ENCODE data around the gene PPP1R2C.

The PPP1R2C gene

DNA sequence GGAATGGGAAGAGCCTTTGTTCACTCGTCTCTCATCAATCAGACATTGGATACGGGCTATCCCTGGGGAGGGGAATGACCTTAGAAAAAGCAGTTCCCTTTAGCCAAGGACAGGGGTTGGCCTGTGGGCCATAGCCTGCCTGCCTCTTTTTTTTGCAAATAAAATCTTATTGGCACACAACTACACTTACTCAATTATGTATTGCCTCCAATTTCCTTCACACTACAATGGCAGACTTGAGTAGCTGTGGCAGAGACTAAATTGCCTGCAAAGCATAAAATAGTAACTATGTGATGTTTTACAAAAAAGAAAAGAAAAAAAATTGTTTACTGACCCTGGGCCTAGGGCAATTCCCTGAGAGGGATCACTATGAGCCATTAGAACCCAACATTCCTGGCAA, 23.4 kb downstream of the PPP1R2C start:
- DNase-seq (ENCODE audit: low read depth): no peak
- H3K4me3 ChIP-seq (ENCODE audit: low read depth, low read length): no peak overlapping the region
- in situ Hi-C loops (cut with HindIII; ENCODE audit: low sequenced_read_pairs): no loop called here
- TF ChIP-seq, protein P1, sequence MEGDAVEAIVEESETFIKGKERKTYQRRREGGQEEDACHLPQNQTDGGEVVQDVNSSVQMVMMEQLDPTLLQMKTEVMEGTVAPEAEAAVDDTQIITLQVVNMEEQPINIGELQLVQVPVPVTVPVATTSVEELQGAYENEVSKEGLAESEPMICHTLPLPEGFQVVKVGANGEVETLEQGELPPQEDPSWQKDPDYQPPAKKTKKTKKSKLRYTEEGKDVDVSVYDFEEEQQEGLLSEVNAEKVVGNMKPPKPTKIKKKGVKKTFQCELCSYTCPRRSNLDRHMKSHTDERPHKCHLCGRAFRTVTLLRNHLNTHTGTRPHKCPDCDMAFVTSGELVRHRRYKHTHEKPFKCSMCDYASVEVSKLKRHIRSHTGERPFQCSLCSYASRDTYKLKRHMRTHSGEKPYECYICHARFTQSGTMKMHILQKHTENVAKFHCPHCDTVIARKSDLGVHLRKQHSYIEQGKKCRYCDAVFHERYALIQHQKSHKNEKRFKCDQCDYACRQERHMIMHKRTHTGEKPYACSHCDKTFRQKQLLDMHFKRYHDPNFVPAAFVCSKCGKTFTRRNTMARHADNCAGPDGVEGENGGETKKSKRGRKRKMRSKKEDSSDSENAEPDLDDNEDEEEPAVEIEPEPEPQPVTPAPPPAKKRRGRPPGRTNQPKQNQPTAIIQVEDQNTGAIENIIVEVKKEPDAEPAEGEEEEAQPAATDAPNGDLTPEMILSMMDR (IDR thresholded peaks at IDR 0.05; ENCODE audit: low read depth, low read length, missing control alignments): no peak

DNA sequence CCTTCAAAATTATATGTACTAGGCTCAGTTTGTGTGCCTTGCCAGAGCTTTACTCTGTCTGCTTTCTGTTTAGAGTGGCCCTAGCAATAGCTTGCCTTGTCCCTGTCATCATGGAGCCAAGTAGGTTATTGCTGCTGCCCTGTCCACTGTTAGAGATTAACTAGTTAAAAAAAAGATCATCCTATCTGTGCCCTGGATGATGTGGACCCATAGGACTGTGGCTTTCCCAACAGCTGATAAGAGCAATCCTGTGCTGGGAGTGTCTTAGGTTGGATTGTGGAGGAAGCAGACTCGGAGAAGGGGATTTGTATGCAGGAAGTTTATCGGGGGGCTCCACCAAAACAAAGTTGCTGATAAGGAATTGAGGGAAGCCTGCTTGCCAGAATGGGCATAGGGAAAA, 23.8 kb downstream of the PPP1R2C start:
- DNase-seq (ENCODE audit: low read depth): no peak
- TF ChIP-seq, protein P1 (IDR thresholded peaks at IDR 0.05; ENCODE audit: low read depth, low read length, missing control alignments): no peak
- in situ Hi-C loops (cut with HindIII; ENCODE audit: low sequenced_read_pairs): no loop called here
- H3K4me3 ChIP-seq (ENCODE audit: low read depth, low read length): no peak overlapping the region

DNA sequence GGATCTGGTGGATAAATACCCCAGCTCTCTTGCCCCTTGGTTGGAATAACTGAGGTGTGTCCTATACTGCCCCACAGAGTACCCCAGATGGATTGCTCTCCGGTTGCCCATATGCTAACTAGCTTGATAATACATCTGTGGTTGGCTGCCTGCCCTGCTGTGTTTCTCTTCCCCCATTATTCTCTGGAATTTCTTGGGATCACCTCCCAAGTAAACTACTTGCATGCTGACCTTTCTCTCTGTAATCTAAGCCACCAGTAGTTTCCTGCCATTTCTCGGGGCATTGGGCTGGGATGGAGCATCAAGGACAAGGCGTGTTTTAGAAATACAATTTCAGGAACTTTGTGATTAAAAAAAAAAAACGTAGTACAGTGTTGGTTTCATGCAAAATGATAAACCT, 25.2 kb downstream of the PPP1R2C start:
- TF ChIP-seq, protein P1 (IDR thresholded peaks at IDR 0.05; ENCODE audit: low read depth, low read length, missing control alignments): no peak
- DNase-seq (ENCODE audit: low read depth): no peak
- in situ Hi-C loops (cut with HindIII; ENCODE audit: low sequenced_read_pairs): no loop called here
- no peak overlapping the region for H3K4me3 ChIP-seq (ENCODE audit: low read depth, low read length)

DNA sequence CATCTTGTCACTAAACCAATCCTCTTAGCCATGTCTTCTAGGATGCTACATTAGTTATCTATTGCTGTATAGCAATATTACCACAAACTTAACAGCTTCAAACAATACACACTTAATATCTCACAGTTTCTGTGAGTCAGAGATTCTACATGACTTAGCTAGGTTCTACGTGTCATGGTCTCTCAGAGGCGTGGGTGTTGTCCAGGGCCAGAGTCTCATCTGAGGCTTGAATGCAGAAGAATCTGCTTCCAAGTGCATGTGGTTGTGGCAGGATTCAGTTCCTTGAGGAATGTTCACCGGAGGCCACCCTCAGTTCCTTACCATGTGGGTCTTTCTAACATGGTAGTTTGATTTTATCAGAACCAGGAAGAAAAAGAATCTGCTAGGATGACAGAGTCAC, 26.4 kb downstream of the PPP1R2C start:
- TF ChIP-seq, protein P1 (IDR thresholded peaks at IDR 0.05; ENCODE audit: low read depth, low read length, missing control alignments): no peak
- in situ Hi-C loops (cut with HindIII; ENCODE audit: low sequenced_read_pairs): no loop called here
- DNase-seq (ENCODE audit: low read depth): no peak
- no peak overlapping the region for H3K4me3 ChIP-seq (ENCODE audit: low read depth, low read length)

GRCh38 chrX:42748067-42748850, 29.7 kb downstream of the PPP1R2C start:
- no peak for DNase-seq (ENCODE audit: low read depth)
- in situ Hi-C loops (cut with HindIII; ENCODE audit: low sequenced_read_pairs): no loop called here
- TF ChIP-seq, protein P1 (IDR thresholded peaks at IDR 0.05; ENCODE audit: low read depth, low read length, missing control alignments): no peak
- no peak overlapping the region for H3K4me3 ChIP-seq (ENCODE audit: low read depth, low read length)

GRCh38 chrX:42746606-42747005, 31.4 kb downstream of the PPP1R2C start:
- DNase-seq (ENCODE audit: low read depth): no peak
- in situ Hi-C loops (cut with HindIII; ENCODE audit: low sequenced_read_pairs): no loop called here
- TF ChIP-seq, protein P1 (IDR thresholded peaks at IDR 0.05; ENCODE audit: low read depth, low read length, missing control alignments): no peak

More at GRCh38 chrX:42746606-42747005, 31.4 kb downstream of the PPP1R2C start:
- no peak overlapping the region for H3K4me3 ChIP-seq (ENCODE audit: low read depth, low read length)
